ENCODE results near the gene TRPV5.
"Not testable (repeated sequence)": the region's sequence is repeated elsewhere in the genome, so short reads cannot be mapped to it uniquely, and the experiment has no call there.

The TRPV5 gene

DNA sequence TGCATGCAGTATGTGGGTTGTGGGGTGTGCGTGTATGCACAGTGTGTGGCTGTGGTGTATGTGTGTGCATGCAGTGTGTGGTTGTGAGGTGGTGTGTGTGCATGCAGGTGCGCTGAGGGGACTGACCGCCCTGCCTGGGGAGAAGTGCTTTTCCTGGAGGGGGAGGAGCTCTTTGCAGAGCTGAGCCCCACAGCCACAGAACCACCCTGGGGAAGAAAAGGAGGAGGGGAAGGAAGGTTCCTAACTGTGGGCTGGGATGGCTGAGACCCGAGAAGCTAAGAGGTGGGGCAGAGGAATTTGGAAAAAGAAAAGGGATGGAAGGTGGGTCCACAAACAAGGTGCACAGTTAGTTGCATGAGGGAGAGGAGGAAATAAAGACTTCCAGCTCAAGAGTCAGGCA, at the start of gene TRPV5:
TRPV5 (minus strand) TSS at position 123 of the 400 bp plus-strand sequence. CDS start 287 bp downstream, outside the sequence.
- TF ChIP-seq, protein P1, sequence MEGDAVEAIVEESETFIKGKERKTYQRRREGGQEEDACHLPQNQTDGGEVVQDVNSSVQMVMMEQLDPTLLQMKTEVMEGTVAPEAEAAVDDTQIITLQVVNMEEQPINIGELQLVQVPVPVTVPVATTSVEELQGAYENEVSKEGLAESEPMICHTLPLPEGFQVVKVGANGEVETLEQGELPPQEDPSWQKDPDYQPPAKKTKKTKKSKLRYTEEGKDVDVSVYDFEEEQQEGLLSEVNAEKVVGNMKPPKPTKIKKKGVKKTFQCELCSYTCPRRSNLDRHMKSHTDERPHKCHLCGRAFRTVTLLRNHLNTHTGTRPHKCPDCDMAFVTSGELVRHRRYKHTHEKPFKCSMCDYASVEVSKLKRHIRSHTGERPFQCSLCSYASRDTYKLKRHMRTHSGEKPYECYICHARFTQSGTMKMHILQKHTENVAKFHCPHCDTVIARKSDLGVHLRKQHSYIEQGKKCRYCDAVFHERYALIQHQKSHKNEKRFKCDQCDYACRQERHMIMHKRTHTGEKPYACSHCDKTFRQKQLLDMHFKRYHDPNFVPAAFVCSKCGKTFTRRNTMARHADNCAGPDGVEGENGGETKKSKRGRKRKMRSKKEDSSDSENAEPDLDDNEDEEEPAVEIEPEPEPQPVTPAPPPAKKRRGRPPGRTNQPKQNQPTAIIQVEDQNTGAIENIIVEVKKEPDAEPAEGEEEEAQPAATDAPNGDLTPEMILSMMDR (IDR thresholded peaks at IDR 0.05; ENCODE audit: low read depth, low read length): no peak
- H3K4me3 ChIP-seq (ENCODE audit: low read depth, low read length): no peak within 1 kb of the TSS

DNA sequence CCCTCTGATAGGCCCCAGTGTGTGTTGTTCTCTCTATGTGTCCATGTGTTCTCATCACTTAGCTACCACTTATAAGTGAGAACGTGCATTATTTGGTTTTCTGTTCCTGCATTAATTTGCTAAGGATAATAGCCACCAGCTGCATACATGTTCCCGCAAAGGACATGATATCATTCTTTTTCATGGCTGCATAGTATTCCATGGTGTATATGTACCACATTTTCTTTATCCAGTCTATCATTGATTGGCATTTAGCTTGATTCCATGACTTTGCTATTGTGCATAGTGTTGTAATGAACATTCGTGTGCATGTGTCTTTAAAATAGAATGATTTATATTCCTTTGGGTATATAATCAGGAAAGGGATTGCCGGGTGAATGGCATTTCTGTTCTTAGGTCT, 44.9 kb upstream of the TRPV5 start:
- H3K4me3 ChIP-seq (ENCODE audit: low read depth, low read length): not testable (repeated sequence)

DNA sequence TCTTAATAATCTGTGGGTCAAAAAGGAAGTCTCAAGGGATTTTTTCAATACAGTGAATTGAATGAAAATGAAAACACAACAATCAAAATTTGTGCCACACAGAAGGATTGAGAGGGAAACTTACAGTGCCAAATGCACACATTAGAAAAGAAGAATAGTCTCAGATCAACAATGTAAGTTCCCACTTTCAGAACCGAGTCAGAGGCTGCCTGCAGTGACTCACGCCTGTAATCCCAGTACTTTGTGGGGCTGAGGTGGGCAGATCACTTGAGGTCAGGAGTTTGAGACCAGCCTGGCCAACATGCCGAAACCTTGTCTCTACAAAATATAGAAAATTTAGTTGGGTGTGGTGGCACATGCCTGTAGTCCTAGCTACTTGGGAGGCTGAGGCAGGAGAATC, 41.1 kb upstream of the TRPV5 start:
- TF ChIP-seq, protein P1 (IDR thresholded peaks at IDR 0.05; ENCODE audit: low read depth, low read length): no peak
- H3K4me3 ChIP-seq (ENCODE audit: low read depth, low read length): no peak overlapping the region

DNA sequence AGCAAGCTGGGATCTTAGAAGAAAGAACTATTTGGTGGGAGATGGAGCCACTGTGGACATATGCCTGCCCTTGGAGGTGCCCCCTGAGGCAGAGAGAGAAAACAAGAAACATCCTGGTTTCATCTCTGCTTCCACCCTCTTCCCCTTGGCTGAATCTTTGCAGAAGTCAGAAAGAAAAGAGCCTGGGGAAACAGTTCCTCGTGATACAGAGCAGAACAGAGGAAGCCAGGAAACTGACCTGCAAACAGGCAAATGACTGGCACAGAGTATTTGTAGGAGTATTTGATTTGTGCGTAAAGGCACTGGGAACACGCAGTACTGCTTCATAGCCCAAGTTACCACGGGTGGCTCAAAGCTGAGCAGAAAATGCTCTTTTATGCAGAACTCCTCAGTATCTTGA, 35.6 kb upstream of the TRPV5 start:
- no peak overlapping the region for H3K4me3 ChIP-seq (ENCODE audit: low read depth, low read length)
- TF ChIP-seq, protein P1 (IDR thresholded peaks at IDR 0.05; ENCODE audit: low read depth, low read length): no peak

DNA sequence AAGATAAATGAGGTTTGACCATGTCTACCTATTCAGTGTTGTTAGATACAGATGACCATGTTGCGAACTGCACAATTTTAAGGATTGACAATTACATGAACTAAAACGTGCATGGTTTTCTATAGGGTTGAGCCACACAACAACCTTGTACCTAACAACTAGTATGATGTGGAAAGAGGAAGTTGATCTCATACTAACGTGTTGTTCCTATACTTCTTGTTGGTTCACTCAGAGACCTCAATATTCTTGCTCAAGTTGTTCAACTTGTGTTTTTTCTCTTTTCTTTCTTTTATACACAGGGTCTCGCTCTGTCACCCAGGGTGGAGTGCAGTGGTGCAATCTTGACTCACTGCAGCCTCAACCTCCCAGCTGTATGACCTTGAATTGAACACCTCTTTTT, 34.7 kb upstream of the TRPV5 start:
- TF ChIP-seq, protein P1 (IDR thresholded peaks at IDR 0.05; ENCODE audit: low read depth, low read length): no peak
- H3K4me3 ChIP-seq (ENCODE audit: low read depth, low read length): no peak overlapping the region

DNA sequence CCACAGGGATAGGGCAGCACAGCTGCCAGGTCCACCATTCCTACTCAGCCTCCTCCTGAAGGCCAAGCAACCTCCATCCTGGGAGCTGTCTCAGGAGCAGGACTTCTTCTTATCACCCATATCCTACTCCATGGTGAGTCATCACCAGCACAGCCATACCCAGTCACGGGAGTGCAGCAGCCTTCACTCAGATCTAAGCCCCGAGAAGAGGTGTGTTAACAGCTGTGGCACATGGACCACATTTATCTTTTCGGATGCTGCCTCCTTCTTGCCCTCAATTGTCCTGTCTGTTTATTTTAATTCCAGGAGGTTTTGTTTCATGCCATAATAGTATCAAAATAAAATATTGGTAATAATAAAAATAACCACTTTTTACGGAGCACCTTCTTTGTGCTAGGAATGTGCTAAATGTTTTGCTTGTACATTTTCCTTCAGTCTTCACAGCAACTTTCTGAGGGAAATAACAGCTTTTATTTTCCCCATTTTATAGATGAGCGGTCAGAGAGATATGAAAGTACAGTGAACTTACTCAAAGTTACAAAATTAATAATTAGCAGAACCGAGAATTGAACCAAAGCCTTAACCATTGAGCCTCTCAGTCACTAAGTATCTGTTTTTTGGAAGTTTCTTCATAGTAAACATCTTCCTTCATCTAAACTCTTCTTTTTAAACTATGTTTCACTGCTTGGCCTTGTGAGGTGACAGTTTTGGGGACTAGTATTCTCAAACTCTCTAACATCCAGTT, 31.1 kb upstream of the TRPV5 start:
- H3K4me3 ChIP-seq (ENCODE audit: low read depth, low read length): no peak overlapping the region
- TF ChIP-seq, protein P1 (IDR thresholded peaks at IDR 0.05; ENCODE audit: low read depth, low read length): no peak

DNA sequence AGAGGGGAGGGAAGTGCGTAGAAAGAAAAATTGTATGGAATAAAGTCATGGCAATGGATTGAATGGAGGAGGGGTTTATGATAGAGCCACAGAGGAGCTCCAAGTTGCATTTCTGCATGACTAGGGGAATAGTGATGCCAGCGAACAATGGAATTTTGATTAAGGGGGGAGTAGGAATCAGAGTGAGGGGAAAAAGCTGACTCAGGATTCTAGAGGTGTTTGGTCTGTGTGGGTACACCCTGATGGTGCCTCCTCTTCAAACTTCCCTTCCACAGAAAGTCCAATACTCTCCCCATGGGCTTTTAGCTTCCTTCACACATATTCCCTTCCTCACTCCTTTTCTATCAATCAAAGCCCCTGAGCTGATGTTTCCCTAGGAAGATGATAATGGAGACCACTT, 30.4 kb upstream of the TRPV5 start:
- no peak overlapping the region for H3K4me3 ChIP-seq (ENCODE audit: low read depth, low read length)
- TF ChIP-seq, protein P1 (IDR thresholded peaks at IDR 0.05; ENCODE audit: low read depth, low read length): no peak

DNA sequence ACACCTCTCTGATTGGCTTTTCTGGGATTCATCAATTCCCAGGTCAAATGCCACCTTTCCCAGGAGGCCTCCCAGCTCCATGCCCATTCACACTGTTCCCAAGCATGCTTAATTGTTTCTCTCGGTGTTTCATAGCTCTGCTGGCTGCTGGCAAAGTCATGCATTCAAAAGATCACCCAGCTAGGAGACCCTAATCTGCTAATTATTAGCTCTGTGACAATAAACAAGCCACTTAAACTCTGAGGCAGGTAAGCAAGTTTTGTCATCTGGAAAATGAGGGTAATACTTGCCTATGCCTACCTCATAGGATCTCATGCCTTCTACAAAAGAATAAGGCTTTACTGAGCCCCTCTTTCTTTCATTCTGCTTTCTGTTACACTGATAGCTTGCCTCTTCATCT, 29.4 kb upstream of the TRPV5 start:
- no peak overlapping the region for H3K4me3 ChIP-seq (ENCODE audit: low read depth, low read length)
- TF ChIP-seq, protein P1 (IDR thresholded peaks at IDR 0.05; ENCODE audit: low read depth, low read length): no peak

Measured in WI38 (cell line).